ENCODE measurements around the gene PRR5L. TPM values are rescaled to one million over a fixed set of nuclear protein-coding genes. Genes with fewer than 3 reads are reported as not detected.
"Not testable (repeated sequence)": the region's sequence is repeated elsewhere in the genome, so short reads cannot be mapped to it uniquely, and the experiment has no call there.

PRR5L gene
- total and polyA plus RNA-seq, 2 donors: 4.1 to 5.9 TPM

GRCh38 chr11:36467916-36468315, 171.8 kb downstream of the PRR5L start:
- no peaks in the 10 kb centered on the region for H3K9me3 ChIP-seq (ENCODE audit: control insufficient read depth in 2 of 2, insufficient read depth in 1 of 2, low read length in 1 of 2)
- 91% methylated on average over 1 of the region's 1 CpG for WGBS
- H3K27ac ChIP-seq (ENCODE audit: low read depth in 1 of 2, low read length in 1 of 2): no peak overlapping the region
- peaks cover 0 to 4% of the 10 kb centered on the region in 2 donors for H3K4me1 ChIP-seq (ENCODE audit: control insufficient read depth in 2 of 2, insufficient read depth in 2 of 2, low read length in 2 of 2)
- no peak overlapping the region for H3K4me3 ChIP-seq (ENCODE audit: low read length in 2 of 2)
- no peaks in the 10 kb centered on the region for H3K36me3 ChIP-seq (ENCODE audit: control insufficient read depth in 2 of 2, insufficient read depth in 2 of 2, low read length in 1 of 2)
- no peaks in the 10 kb centered on the region for H3K27me3 ChIP-seq (ENCODE audit: control insufficient read depth in 2 of 2, insufficient read depth in 1 of 2, low read length in 1 of 2)
- no peak for DNase-seq (ENCODE audit: low read depth in 6 of 9, low spot score in 9 of 9)

GRCh38 chr11:36469063-36469462, 173.0 kb downstream of the PRR5L start:
- Histone ChIP-seq H3K4me1 (ENCODE audit: control insufficient read depth in 2 of 2, insufficient read depth in 2 of 2, low read length in 2 of 2) (peaks cover 0 to 4% of the 10 kb centered on the region in 2 donors), H3K4me3 (ENCODE audit: low read length in 2 of 2) (no peak overlapping the region), H3K9me3 (ENCODE audit: control insufficient read depth in 2 of 2, insufficient read depth in 1 of 2, low read length in 1 of 2) (no peaks in the 10 kb centered on the region), H3K27ac (ENCODE audit: low read depth in 1 of 2, low read length in 1 of 2) (no peak overlapping the region), H3K27me3 (ENCODE audit: control insufficient read depth in 2 of 2, insufficient read depth in 1 of 2, low read length in 1 of 2) (no peaks in the 10 kb centered on the region), H3K36me3 (ENCODE audit: control insufficient read depth in 2 of 2, insufficient read depth in 2 of 2, low read length in 1 of 2) (no peaks in the 10 kb centered on the region)
- 65% methylated on average over 2 of the region's 2 CpGs for WGBS
- no peak for DNase-seq (ENCODE audit: low read depth in 6 of 9, low spot score in 9 of 9)

GRCh38 chr11:36469881-36470802, 174.1 kb downstream of the PRR5L start:
- Histone ChIP-seq H3K9me3 (ENCODE audit: control insufficient read depth in 2 of 2, insufficient read depth in 1 of 2, low read length in 1 of 2) (no peaks in the 10 kb centered on the region), H3K36me3 (ENCODE audit: control insufficient read depth in 2 of 2, insufficient read depth in 2 of 2, low read length in 1 of 2) (no peaks in the 10 kb centered on the region), H3K27ac (ENCODE audit: low read depth in 1 of 2, low read length in 1 of 2) (no peak overlapping the region), H3K4me3 (ENCODE audit: low read length in 2 of 2) (no peak overlapping the region), H3K4me1 (ENCODE audit: control insufficient read depth in 2 of 2, insufficient read depth in 2 of 2, low read length in 2 of 2) (peaks cover 0 to 4% of the 10 kb centered on the region in 2 donors), H3K27me3 (ENCODE audit: control insufficient read depth in 2 of 2, insufficient read depth in 1 of 2, low read length in 1 of 2) (no peaks in the 10 kb centered on the region)
- 91% methylated on average over 5 of the region's 5 CpGs for WGBS
- no peak for DNase-seq (ENCODE audit: low read depth in 6 of 9, low spot score in 9 of 9)

GRCh38 chr11:36471577-36471976, 175.5 kb downstream of the PRR5L start:
- Histone ChIP-seq H3K9me3 (ENCODE audit: control insufficient read depth in 2 of 2, insufficient read depth in 1 of 2, low read length in 1 of 2) (no peaks in the 10 kb centered on the region), H3K4me1 (ENCODE audit: control insufficient read depth in 2 of 2, insufficient read depth in 2 of 2, low read length in 2 of 2) (peaks cover 0 to 4% of the 10 kb centered on the region in 2 donors), H3K36me3 (ENCODE audit: control insufficient read depth in 2 of 2, insufficient read depth in 2 of 2, low read length in 1 of 2) (no peaks in the 10 kb centered on the region), H3K4me3 (ENCODE audit: low read length in 2 of 2) (no peak overlapping the region), H3K27ac (ENCODE audit: low read depth in 1 of 2, low read length in 1 of 2) (no peak overlapping the region), H3K27me3 (ENCODE audit: control insufficient read depth in 2 of 2, insufficient read depth in 1 of 2, low read length in 1 of 2) (no peaks in the 10 kb centered on the region)
- no peak for DNase-seq (ENCODE audit: low read depth in 6 of 9, low spot score in 9 of 9)
- WGBS: 88% methylated on average over 1 of the region's 1 CpG

GRCh38 chr11:36475192-36475591, 179.1 kb downstream of the PRR5L start:
- 79% methylated on average over 1 of the region's 1 CpG for WGBS
- DNase-seq (ENCODE audit: low read depth in 6 of 9, low spot score in 9 of 9): no peak
- Histone ChIP-seq H3K36me3 (ENCODE audit: control insufficient read depth in 2 of 2, insufficient read depth in 2 of 2, low read length in 1 of 2) (no peaks in the 10 kb centered on the region), H3K4me1 (ENCODE audit: control insufficient read depth in 2 of 2, insufficient read depth in 2 of 2, low read length in 2 of 2) (no peaks in the 10 kb centered on the region), H3K27ac (ENCODE audit: low read depth in 1 of 2, low read length in 1 of 2) (no peak overlapping the region), H3K4me3 (ENCODE audit: low read length in 2 of 2) (no peak overlapping the region), H3K27me3 (ENCODE audit: control insufficient read depth in 2 of 2, insufficient read depth in 1 of 2, low read length in 1 of 2) (no peaks in the 10 kb centered on the region), H3K9me3 (ENCODE audit: control insufficient read depth in 2 of 2, insufficient read depth in 1 of 2, low read length in 1 of 2) (no peaks in the 10 kb centered on the region)

- WGBS: 43% methylated on average over 2 of the region's 2 CpGs
- Histone ChIP-seq H3K27me3 (ENCODE audit: control insufficient read depth in 2 of 2, insufficient read depth in 1 of 2, low read length in 1 of 2) (no peaks in the 10 kb centered on the region), H3K9me3 (ENCODE audit: control insufficient read depth in 2 of 2, insufficient read depth in 1 of 2, low read length in 1 of 2) (no peaks in the 10 kb centered on the region), H3K27ac (ENCODE audit: low read depth in 1 of 2, low read length in 1 of 2) (no peak overlapping the region), H3K4me1 (ENCODE audit: control insufficient read depth in 2 of 2, insufficient read depth in 2 of 2, low read length in 2 of 2) (no peaks in the 10 kb centered on the region), H3K36me3 (ENCODE audit: control insufficient read depth in 2 of 2, insufficient read depth in 2 of 2, low read length in 1 of 2) (peaks cover 1 to 5% of the 10 kb centered on the region in 2 donors), H3K4me3 (ENCODE audit: low read length in 2 of 2) (no peak overlapping the region)
- peak in 7 of 9 donors; percentile 19 to 71 (median 34) for DNase-seq (ENCODE audit: low read depth in 6 of 9, low spot score in 9 of 9)
Observed at GRCh38 chr11:36478700-36479329, 182.7 kb downstream of the PRR5L start.

- Histone ChIP-seq H3K4me3 (ENCODE audit: low read length in 2 of 2) (no peak overlapping the region), H3K4me1 (ENCODE audit: control insufficient read depth in 2 of 2, insufficient read depth in 2 of 2, low read length in 2 of 2) (no peaks in the 10 kb centered on the region), H3K27me3 (ENCODE audit: control insufficient read depth in 2 of 2, insufficient read depth in 1 of 2, low read length in 1 of 2) (no peaks in the 10 kb centered on the region), H3K36me3 (ENCODE audit: control insufficient read depth in 2 of 2, insufficient read depth in 2 of 2, low read length in 1 of 2) (peaks cover 5 to 19% of the 10 kb centered on the region in 2 donors), H3K27ac (ENCODE audit: low read depth in 1 of 2, low read length in 1 of 2) (no peak overlapping the region), H3K9me3 (ENCODE audit: control insufficient read depth in 2 of 2, insufficient read depth in 1 of 2, low read length in 1 of 2) (no peaks in the 10 kb centered on the region)
- no peak for DNase-seq (ENCODE audit: low read depth in 6 of 9, low spot score in 9 of 9)
Observed at GRCh38 chr11:36480833-36481232, 184.7 kb downstream of the PRR5L start.

GRCh38 chr11:36483042-36483441, 187.0 kb downstream of the PRR5L start:
- peaks cover 13 to 30% of the 10 kb centered on the region in 2 donors for H3K36me3 ChIP-seq (ENCODE audit: control insufficient read depth in 2 of 2, insufficient read depth in 2 of 2, low read length in 1 of 2)
- WGBS: 65% methylated on average over 3 of the region's 4 CpGs
- H3K4me1 ChIP-seq (ENCODE audit: control insufficient read depth in 2 of 2, insufficient read depth in 2 of 2, low read length in 2 of 2); H3K27me3 ChIP-seq (ENCODE audit: control insufficient read depth in 2 of 2, insufficient read depth in 1 of 2, low read length in 1 of 2); H3K4me3 ChIP-seq (ENCODE audit: low read length in 2 of 2); H3K27ac ChIP-seq (ENCODE audit: low read depth in 1 of 2, low read length in 1 of 2); DNase-seq (ENCODE audit: low read depth in 6 of 9, low spot score in 9 of 9); H3K9me3 ChIP-seq (ENCODE audit: control insufficient read depth in 2 of 2, insufficient read depth in 1 of 2, low read length in 1 of 2): not testable (repeated sequence)

- 97% methylated on average over 6 of the region's 6 CpGs for WGBS
- no peak for DNase-seq (ENCODE audit: low read depth in 6 of 9, low spot score in 9 of 9)
- H3K4me1 ChIP-seq (ENCODE audit: control insufficient read depth in 2 of 2, insufficient read depth in 2 of 2, low read length in 2 of 2): peaks cover 0 to 5% of the 10 kb centered on the region in 2 donors
- no peak overlapping the region for H3K27ac ChIP-seq (ENCODE audit: low read depth in 1 of 2, low read length in 1 of 2)
- H3K9me3 ChIP-seq (ENCODE audit: control insufficient read depth in 2 of 2, insufficient read depth in 1 of 2, low read length in 1 of 2): no peaks in the 10 kb centered on the region
- H3K36me3 ChIP-seq (ENCODE audit: control insufficient read depth in 2 of 2, insufficient read depth in 2 of 2, low read length in 1 of 2): peaks cover 30 to 52% of the 10 kb centered on the region in 2 donors
- H3K27me3 ChIP-seq (ENCODE audit: control insufficient read depth in 2 of 2, insufficient read depth in 1 of 2, low read length in 1 of 2): no peaks in the 10 kb centered on the region
- H3K4me3 ChIP-seq (ENCODE audit: low read length in 2 of 2): no peak overlapping the region
Observed at GRCh38 chr11:36485298-36486002, 189.4 kb downstream of the PRR5L start.
